ENCODE results near the gene MARK3.

Gene MARK3

GRCh38 chr14:103398427-103399195 lies 13.4 kb downstream of the MARK3 start:
- DNase-seq: no peak

- DNase-seq: no peak
Observed at GRCh38 chr14:103400537-103400936, 15.3 kb downstream of the MARK3 start.

- DNase-seq: peak; percentile 58
Observed at GRCh38 chr14:103401223-103402214, 16.3 kb downstream of the MARK3 start.

- no peak for DNase-seq
Observed at GRCh38 chr14:103402695-103403094, 17.5 kb downstream of the MARK3 start.

GRCh38 chr14:103404032-103404918 lies 19.1 kb downstream of the MARK3 start:
- DNase-seq: no peak

- no peak for DNase-seq
Observed at GRCh38 chr14:103404920-103405319, 19.7 kb downstream of the MARK3 start.

- DNase-seq: no peak
Observed at GRCh38 chr14:103408491-103409155, 23.4 kb downstream of the MARK3 start.

- DNase-seq: no peak
Observed at GRCh38 chr14:103416916-103417315, 31.7 kb downstream of the MARK3 start.

GRCh38 chr14:103418481-103418818 lies 33.2 kb downstream of the MARK3 start:
- DNase-seq: peak; percentile 45

GRCh38 chr14:103421556-103421955 lies 36.3 kb downstream of the MARK3 start:
- no peak for DNase-seq

GRCh38 chr14:103423050-103423461 lies 37.8 kb downstream of the MARK3 start:
- no peak for DNase-seq

- DNase-seq: peak; percentile 55
Observed at GRCh38 chr14:103427485-103428443, 42.5 kb downstream of the MARK3 start.

GRCh38 chr14:103428723-103429556 lies 43.7 kb downstream of the MARK3 start:
- DNase-seq: peak; percentile 11

- no peak for DNase-seq
Observed at GRCh38 chr14:103430358-103430757, 45.1 kb downstream of the MARK3 start.

GRCh38 chr14:103432627-103433026 lies 47.4 kb downstream of the MARK3 start:
- no peak for DNase-seq

GRCh38 chr14:103433916-103434563 lies 48.8 kb downstream of the MARK3 start:
- no peak for DNase-seq

- no peak for DNase-seq
Observed at GRCh38 chr14:103434868-103435442, 49.7 kb downstream of the MARK3 start.

GRCh38 chr14:103436533-103436932 lies 51.3 kb downstream of the MARK3 start:
- no peak for DNase-seq

GRCh38 chr14:103442288-103442687 lies 57.1 kb downstream of the MARK3 start:
- no peak for DNase-seq

Data from activated CD4-positive, alpha-beta T cell treated with anti-CD3 and anti-CD28 coated beads, Interleukin-10, Interleukin-2, amounts not matched to agents 100 ng/mL and 50 ng/mL, durations not matched to agents 16 hours and 8 hours (primary cell).